ENCODE data around the gene KRTAP5-5.

The KRTAP5-5 gene

DNA sequence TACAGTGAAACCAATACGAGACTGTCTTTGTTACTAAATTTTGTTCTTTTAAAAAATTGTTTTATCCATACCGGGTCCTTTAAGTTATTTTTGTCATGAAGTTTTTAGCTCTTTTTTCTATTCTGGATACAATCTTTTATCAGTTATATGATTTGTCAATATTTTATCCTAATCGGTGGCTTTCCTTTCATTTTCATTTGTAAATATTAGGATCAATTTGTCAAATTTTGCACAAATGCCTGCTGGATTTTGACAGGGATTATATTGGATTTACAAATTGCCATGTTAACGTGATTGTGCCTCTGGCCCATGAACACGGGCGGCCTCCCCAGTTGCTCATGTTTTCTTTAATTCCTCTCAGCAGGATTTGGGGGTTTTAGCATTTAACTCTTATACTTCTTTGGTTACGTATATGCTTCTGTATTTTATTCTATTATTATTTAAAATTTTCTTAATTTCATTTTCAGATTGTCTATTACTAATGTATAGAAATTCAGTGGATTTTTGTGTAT, 46.7 kb downstream of the KRTAP5-5 start:
- DNase-seq (ENCODE audit: low spot score in 2 of 2) = no peak
- in situ Hi-C loops (cut with MboI; ENCODE audit: low sequenced_read_pairs) = no loop called here
- Histone ChIP-seq H3K4me3 (no peak overlapping the region), H3K27me3 (ENCODE audit: low read depth) (peaks cover 47% of the 10 kb centered on the region), H3K36me3 (replicated peaks) (no peaks in the 10 kb centered on the region), H3K9me3 (no peaks in the 10 kb centered on the region), H3K4me1 (no peaks in the 10 kb centered on the region)

DNA sequence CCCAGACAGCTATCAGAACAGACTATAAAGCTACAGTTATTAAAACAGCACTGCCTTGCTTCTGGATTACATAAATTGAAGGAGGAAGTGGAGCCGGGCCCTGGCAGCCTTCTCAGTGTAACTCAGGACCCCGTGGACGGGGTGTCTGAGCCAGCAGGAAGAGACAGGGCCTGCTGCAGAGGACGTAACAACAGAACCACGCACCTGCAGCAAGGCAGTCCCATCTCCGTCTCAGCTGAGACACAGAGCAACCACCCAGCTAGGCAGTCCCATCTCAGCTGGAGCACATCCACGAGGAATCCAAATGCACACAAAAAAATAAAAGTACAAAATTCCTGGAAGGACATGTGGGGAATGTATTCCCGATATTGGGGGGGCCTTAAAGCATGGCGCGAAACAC, 50.3 kb downstream of the KRTAP5-5 start:
- Histone ChIP-seq H3K27me3 (ENCODE audit: low read depth) (peaks cover 18% of the 10 kb centered on the region), H3K9me3 (no peaks in the 10 kb centered on the region), H3K4me1 (no peaks in the 10 kb centered on the region), H3K36me3 (replicated peaks) (no peaks in the 10 kb centered on the region), H3K4me3 (no peak overlapping the region)
- DNase-seq (ENCODE audit: low spot score in 2 of 2) = no peak
- in situ Hi-C loops (cut with MboI; ENCODE audit: low sequenced_read_pairs) = no loop called here

Measured in HAP-1 (cell line).